Measurements from ENCODE around the gene KNCN. TPM values are rescaled to one million over a fixed set of nuclear protein-coding genes. Genes with fewer than 3 reads are reported as not detected.

Gene KNCN
- total RNA-seq, 2 donors from 2014 or later: not detected

- Histone ChIP-seq H3K9me3 (ENCODE audit: control insufficient read depth, low read length) (no peaks in the 10 kb centered on the region), H3K27me3 (ENCODE audit: control insufficient read depth, insufficient read depth, low read length, poor library complexity, severe bottlenecking) (no peaks in the 10 kb centered on the region), H3K9ac (ENCODE audit: extremely low read depth, low read length, poor library complexity, severe bottlenecking) (no peak overlapping the region), H3K4me1 (ENCODE audit: control insufficient read depth, insufficient read depth, low read length) (peaks cover 4% of the 10 kb centered on the region), H3K36me3 (ENCODE audit: control insufficient read depth, insufficient read depth, low read length) (peaks cover 22% of the 10 kb centered on the region), H3K27ac (ENCODE audit: low read depth, low read length) (no peak overlapping the region), H3K4me3 (ENCODE audit: low read length) (no peak overlapping the region)
- H3K9me3 Mint-ChIP-seq: no peaks in the 10 kb centered on the region
- H3K4me1 Mint-ChIP-seq: peaks cover 23% of the 10 kb centered on the region
- no peak for DNase-seq
- H3K27ac Mint-ChIP-seq: no peak overlapping the region
- TF ChIP-seq, protein P1, sequence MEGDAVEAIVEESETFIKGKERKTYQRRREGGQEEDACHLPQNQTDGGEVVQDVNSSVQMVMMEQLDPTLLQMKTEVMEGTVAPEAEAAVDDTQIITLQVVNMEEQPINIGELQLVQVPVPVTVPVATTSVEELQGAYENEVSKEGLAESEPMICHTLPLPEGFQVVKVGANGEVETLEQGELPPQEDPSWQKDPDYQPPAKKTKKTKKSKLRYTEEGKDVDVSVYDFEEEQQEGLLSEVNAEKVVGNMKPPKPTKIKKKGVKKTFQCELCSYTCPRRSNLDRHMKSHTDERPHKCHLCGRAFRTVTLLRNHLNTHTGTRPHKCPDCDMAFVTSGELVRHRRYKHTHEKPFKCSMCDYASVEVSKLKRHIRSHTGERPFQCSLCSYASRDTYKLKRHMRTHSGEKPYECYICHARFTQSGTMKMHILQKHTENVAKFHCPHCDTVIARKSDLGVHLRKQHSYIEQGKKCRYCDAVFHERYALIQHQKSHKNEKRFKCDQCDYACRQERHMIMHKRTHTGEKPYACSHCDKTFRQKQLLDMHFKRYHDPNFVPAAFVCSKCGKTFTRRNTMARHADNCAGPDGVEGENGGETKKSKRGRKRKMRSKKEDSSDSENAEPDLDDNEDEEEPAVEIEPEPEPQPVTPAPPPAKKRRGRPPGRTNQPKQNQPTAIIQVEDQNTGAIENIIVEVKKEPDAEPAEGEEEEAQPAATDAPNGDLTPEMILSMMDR (conservative IDR thresholded peaks at IDR 0.05): no peak
- peaks cover 41% of the 10 kb centered on the region for H3K36me3 Mint-ChIP-seq (ENCODE audit: low read depth)
- no peaks in the 10 kb centered on the region for H3K27me3 Mint-ChIP-seq (ENCODE audit: insufficient read depth)
- WGBS, 2 experiments (ENCODE audit: insufficient coverage in 1 of 2, insufficient read length in 1 of 2): 94 to 95% methylated on average over 5 to 12 of the region's 12 CpGs
- no peak overlapping the region for H3K4me3 Mint-ChIP-seq
These were observed 34.0 kb upstream of the KNCN start for GRCh38 chr1:46585312-46585938.

GRCh38 chr1:46583494-46583893 lies 32.0 kb upstream of the KNCN start:
- TF ChIP-seq, protein P1 (conservative IDR thresholded peaks at IDR 0.05): no peak
- Histone ChIP-seq H3K27me3 (ENCODE audit: control insufficient read depth, insufficient read depth, low read length, poor library complexity, severe bottlenecking) (no peaks in the 10 kb centered on the region), H3K4me3 (ENCODE audit: low read length) (no peak overlapping the region), H3K9ac (ENCODE audit: extremely low read depth, low read length, poor library complexity, severe bottlenecking) (no peak overlapping the region), H3K36me3 (ENCODE audit: control insufficient read depth, insufficient read depth, low read length) (peaks cover 33% of the 10 kb centered on the region), H3K9me3 (ENCODE audit: control insufficient read depth, low read length) (no peaks in the 10 kb centered on the region), H3K27ac (ENCODE audit: low read depth, low read length) (no peak overlapping the region), H3K4me1 (ENCODE audit: control insufficient read depth, insufficient read depth, low read length) (peaks cover 4% of the 10 kb centered on the region)
- H3K27me3 Mint-ChIP-seq (ENCODE audit: insufficient read depth): no peaks in the 10 kb centered on the region
- H3K4me1 Mint-ChIP-seq: peaks cover 23% of the 10 kb centered on the region
- H3K36me3 Mint-ChIP-seq (ENCODE audit: low read depth): peaks cover 39% of the 10 kb centered on the region
- WGBS, 2 experiments (ENCODE audit: insufficient coverage in 1 of 2, insufficient read length in 1 of 2): 59 to 83% methylated on average over 2 to 5 of the region's 5 CpGs
- H3K27ac Mint-ChIP-seq: no peak overlapping the region
- no peaks in the 10 kb centered on the region for H3K9me3 Mint-ChIP-seq
- no peak for DNase-seq
- H3K4me3 Mint-ChIP-seq: no peak overlapping the region

DNA sequence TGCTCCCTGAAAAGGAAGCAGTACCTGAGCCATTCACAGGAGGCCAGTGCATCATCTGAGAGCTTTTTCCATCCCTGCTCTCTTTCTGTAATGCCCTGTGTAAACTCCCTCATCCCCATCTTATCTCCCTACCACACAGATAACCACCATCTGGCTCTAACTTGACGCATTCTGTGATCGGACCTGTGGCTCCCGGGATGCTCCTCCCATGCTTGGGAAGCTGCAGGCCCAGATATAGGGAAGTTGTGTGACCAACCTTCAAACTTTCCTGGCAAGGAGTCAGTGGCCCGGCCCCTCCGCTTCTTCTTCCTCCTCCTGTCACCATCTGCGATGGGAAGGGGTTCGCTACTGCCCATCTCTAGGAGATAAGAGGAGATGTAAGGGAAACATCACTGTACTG lies 31.5 kb upstream of the KNCN start:
- TF ChIP-seq, protein P1 (conservative IDR thresholded peaks at IDR 0.05): peak; percentile 15
- no peaks in the 10 kb centered on the region for H3K27me3 ChIP-seq (ENCODE audit: control insufficient read depth, insufficient read depth, low read length, poor library complexity, severe bottlenecking)
- peaks cover 23% of the 10 kb centered on the region for H3K4me1 Mint-ChIP-seq
- no peak overlapping the region for H3K4me3 ChIP-seq (ENCODE audit: low read length)
- WGBS, 2 experiments (ENCODE audit: insufficient coverage in 1 of 2, insufficient read length in 1 of 2): 77 to 83% methylated on average over 3 to 7 of the region's 7 CpGs
- H3K36me3 Mint-ChIP-seq (ENCODE audit: low read depth): peaks cover 41% of the 10 kb centered on the region
- DNase-seq: no peak
- no peak overlapping the region for H3K9ac ChIP-seq (ENCODE audit: extremely low read depth, low read length, poor library complexity, severe bottlenecking)
- no peaks in the 10 kb centered on the region for H3K27me3 Mint-ChIP-seq (ENCODE audit: insufficient read depth)
- H3K9me3 ChIP-seq (ENCODE audit: control insufficient read depth, low read length): no peaks in the 10 kb centered on the region
- H3K27ac ChIP-seq (ENCODE audit: low read depth, low read length): no peak overlapping the region
- no peak overlapping the region for H3K4me3 Mint-ChIP-seq
- H3K36me3 ChIP-seq (ENCODE audit: control insufficient read depth, insufficient read depth, low read length): peaks cover 36% of the 10 kb centered on the region
- H3K4me1 ChIP-seq (ENCODE audit: control insufficient read depth, insufficient read depth, low read length): peaks cover 4% of the 10 kb centered on the region
- H3K9me3 Mint-ChIP-seq: no peaks in the 10 kb centered on the region
- no peak overlapping the region for H3K27ac Mint-ChIP-seq
